Measurements from ENCODE around the gene PCBD2. TPM values are rescaled to one million over a fixed set of nuclear protein-coding genes. Genes with fewer than 3 reads are reported as not detected.

The PCBD2 gene
- total RNA-seq, 3 donors from 2014 or later: 14.0 to 21.1 (median 15.9) TPM

DNA sequence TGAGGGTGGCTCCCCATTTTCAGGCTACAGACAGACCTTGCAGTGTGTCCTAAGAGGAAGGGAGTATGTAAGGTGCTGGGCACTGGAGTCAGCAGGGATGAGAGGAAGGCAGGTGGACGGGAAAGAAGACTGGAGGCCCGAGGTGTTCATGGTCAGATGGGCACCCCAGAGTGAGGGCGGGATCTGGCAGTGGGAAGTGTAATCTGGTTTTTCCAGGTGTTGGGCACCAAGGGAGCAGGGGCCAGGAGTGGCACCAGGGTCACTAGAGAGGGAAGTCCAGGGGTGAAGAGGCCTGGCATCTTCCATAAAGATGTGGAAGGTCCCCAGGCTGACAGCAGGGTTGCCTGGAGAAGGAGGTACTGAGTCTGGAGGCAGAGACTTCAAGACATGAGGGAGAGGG, 99.4 kb downstream of the PCBD2 start:
- Histone ChIP-seq H3K9me3 (no peaks in the 10 kb centered on the region), H3K4me1 (ENCODE audit: low read depth) (no peaks in the 10 kb centered on the region), H3K4me3 (no peak overlapping the region), H3K36me3 (ENCODE audit: low read depth) (no peaks in the 10 kb centered on the region)
- DNase-seq (no peak), ATAC-seq (no peak)
- TF ChIP-seq, protein P1, sequence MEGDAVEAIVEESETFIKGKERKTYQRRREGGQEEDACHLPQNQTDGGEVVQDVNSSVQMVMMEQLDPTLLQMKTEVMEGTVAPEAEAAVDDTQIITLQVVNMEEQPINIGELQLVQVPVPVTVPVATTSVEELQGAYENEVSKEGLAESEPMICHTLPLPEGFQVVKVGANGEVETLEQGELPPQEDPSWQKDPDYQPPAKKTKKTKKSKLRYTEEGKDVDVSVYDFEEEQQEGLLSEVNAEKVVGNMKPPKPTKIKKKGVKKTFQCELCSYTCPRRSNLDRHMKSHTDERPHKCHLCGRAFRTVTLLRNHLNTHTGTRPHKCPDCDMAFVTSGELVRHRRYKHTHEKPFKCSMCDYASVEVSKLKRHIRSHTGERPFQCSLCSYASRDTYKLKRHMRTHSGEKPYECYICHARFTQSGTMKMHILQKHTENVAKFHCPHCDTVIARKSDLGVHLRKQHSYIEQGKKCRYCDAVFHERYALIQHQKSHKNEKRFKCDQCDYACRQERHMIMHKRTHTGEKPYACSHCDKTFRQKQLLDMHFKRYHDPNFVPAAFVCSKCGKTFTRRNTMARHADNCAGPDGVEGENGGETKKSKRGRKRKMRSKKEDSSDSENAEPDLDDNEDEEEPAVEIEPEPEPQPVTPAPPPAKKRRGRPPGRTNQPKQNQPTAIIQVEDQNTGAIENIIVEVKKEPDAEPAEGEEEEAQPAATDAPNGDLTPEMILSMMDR (IDR thresholded peaks at IDR 0.05): no peak
- intact Hi-C loops (cut with DNase I, micrococcal nuclease): no loop called here

DNA sequence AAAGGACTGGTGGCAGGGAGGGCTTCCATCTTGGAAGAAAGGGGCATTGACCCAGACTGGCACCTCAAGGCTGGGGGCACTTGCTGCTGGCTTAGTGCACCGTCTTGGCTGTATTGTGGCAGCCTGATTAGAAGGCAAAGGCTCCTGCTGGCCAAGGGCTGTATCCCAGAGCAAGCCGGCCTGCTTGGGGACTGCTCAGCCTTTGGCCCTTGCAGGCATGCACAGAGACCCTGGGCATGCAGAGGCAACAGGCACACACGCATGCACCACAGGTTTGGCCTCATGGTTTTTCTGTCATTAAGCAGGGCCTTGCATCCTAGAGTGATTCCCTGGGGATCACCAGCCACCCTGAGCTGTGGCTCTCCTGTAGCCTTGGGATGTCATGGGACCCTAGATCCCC, 100.1 kb downstream of the PCBD2 start:
- ATAC-seq (no peak), DNase-seq (no peak)
- intact Hi-C loops (cut with DNase I, micrococcal nuclease): no loop called here
- TF ChIP-seq, protein P1 (IDR thresholded peaks at IDR 0.05): no peak
- Histone ChIP-seq H3K4me1 (ENCODE audit: low read depth) (no peaks in the 10 kb centered on the region), H3K36me3 (ENCODE audit: low read depth) (no peaks in the 10 kb centered on the region), H3K4me3 (no peak overlapping the region), H3K9me3 (no peaks in the 10 kb centered on the region)

DNA sequence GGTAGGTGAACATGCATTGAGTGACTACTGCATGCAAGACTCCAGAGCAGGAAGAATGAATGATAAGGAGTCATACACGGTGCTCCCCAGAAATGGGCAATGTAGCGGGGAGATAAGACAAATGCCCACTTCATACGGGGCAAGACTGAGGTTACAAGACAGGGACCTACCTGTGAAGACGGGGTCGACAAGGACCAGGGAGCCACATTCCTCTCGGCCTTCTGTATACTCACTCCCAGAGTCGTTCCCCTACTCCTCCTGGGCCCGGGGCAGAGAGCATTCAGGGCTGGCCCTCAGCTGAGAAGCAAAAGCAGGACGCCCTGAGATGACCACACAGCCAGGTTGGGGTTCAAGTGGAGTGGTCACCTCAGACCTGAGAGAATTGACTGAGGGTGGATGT, 102.4 kb downstream of the PCBD2 start:
- no peak for DNase-seq
- H3K36me3 ChIP-seq (ENCODE audit: low read depth): no peaks in the 10 kb centered on the region
- intact Hi-C loops (cut with DNase I, micrococcal nuclease): no loop called here
- no peaks in the 10 kb centered on the region for H3K4me1 ChIP-seq (ENCODE audit: low read depth)
- no peak overlapping the region for H3K4me3 ChIP-seq
- TF ChIP-seq, protein P1 (IDR thresholded peaks at IDR 0.05): no peak
- no peaks in the 10 kb centered on the region for H3K9me3 ChIP-seq
- no peak for ATAC-seq

DNA sequence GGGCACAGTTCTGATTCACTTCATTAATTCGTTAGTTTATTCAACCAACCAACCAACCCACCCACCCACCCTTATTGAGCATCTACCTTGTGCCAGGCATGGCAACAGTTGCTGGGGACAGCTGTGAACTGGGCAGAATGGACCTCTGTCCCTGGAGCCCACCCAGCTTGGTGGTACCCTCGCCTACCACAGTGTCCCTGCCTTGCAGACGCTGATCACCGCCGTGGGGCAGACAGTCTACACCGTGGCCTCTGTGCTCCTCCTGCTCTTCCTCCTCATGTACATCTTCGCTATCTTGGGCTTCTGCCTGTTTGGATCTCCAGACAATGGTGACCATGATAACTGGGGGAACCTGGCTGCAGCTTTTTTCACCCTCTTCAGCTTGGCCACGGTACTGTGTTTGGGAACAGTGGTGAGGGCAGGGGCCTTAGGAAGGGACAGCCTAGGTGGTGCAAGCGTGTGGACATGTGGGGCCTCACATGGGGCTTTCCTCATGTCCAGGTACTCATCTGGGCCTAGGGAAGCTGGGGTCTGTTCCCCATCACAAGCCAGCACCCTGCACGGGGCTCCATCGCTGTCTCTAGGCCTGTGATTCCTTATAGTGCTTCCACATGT, 102.9 kb downstream of the PCBD2 start:
- Histone ChIP-seq H3K9me3 (no peaks in the 10 kb centered on the region), H3K4me1 (ENCODE audit: low read depth) (no peaks in the 10 kb centered on the region), H3K36me3 (ENCODE audit: low read depth) (no peaks in the 10 kb centered on the region), H3K4me3 (no peak overlapping the region)
- TF ChIP-seq, protein P1 (IDR thresholded peaks at IDR 0.05): no peak
- ATAC-seq (no peak), DNase-seq (no peak)
- intact Hi-C loops (cut with DNase I, micrococcal nuclease): no loop called here

DNA sequence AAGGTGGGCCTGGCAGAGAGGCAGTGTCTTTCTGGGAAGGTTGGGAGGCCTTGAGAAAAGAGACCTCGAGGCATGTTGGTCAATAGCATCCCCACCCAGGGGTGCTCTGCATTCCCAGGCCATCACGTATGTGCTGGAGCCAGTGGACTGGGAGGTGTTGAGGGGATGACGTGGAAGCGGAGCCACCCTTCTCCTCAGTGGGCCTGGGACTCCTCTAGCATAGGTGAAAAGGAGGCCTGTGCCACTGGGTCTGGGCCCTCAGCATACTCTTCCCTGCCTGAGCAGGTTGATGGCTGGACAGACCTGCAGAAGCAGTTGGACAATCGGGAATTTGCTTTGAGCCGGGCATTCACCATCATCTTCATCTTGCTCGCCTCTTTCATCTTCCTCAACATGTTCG, 103.6 kb downstream of the PCBD2 start:
- intact Hi-C loops (cut with DNase I, micrococcal nuclease): no loop called here
- Histone ChIP-seq H3K4me3 (no peak overlapping the region), H3K4me1 (ENCODE audit: low read depth) (no peaks in the 10 kb centered on the region), H3K36me3 (ENCODE audit: low read depth) (no peaks in the 10 kb centered on the region), H3K9me3 (no peaks in the 10 kb centered on the region)
- DNase-seq (no peak), ATAC-seq (no peak)
- TF ChIP-seq, protein P1 (IDR thresholded peaks at IDR 0.05): no peak

Data from mucosa of descending colon (tissue), 3 donors.